A673 (cell line): ENCODE results near the gene TESK2. TPM values are rescaled to one million over a fixed set of nuclear protein-coding genes. Genes with fewer than 3 reads are reported as not detected.

Experiments
- BruUV-seq: library from RNA; stranded (reverse); fragments of 400-500 nt; replicated peaks from 2 replicates; lab custom pipeline; 2021; lab: Mats Ljungman, UMichigan
- CTCF ChIA-PET: fragments of 300-600 bp; sonication (Branson Sonifier 250); formaldehyde crosslinking; loops from one replicate; lab custom pipeline; 2022; ENCODE audit warnings: antibody characterized with exemption; lab: Charles Lee
- POLR2A ChIA-PET: fragments of 300-600 bp; sonication (Branson Sonifier 250); formaldehyde crosslinking; loops from one replicate; lab custom pipeline; 2022; ENCODE audit warnings: antibody characterized with exemption; ENCODE audit not compliant: low non-redundant PET; lab: Charles Lee
- DNase-seq: peaks from one replicate; pipeline ENCODE4 v3.0.0-alpha.2; 2015; ENCODE audit warnings: low spot score
- H3K27ac ChIP-seq: fragments of 200-600 bp; sonication (generic); 2 replicates; pipeline ENCODE4 v1.5.1; 2016; ENCODE audit warnings: mixed run types, low read depth, mild to moderate bottlenecking, mixed read lengths, antibody characterized with exemption, low read length; ENCODE audit not compliant: poor library complexity, severe bottlenecking
- H3K27me3 ChIP-seq: fragments of 200-600 bp; sonication (generic); replicated peaks from 2 replicates; pipeline ENCODE4 v1.6.1; 2017; ENCODE audit warnings: mixed run types, low read depth, mild to moderate bottlenecking, mixed read lengths, antibody characterized with exemption, low read length; ENCODE audit not compliant: insufficient read depth, poor library complexity
- H3K36me3 ChIP-seq: fragments of 200-600 bp; sonication (generic); 2 replicates; pipeline ENCODE4 v1.6.1; 2016; ENCODE audit warnings: mixed run types, mild to moderate bottlenecking, mixed read lengths, antibody characterized with exemption, low read length; ENCODE audit not compliant: insufficient read depth, poor library complexity, severe bottlenecking
- H3K4me1 ChIP-seq: fragments of 200-600 bp; sonication (generic); 2 replicates; pipeline ENCODE4 v1.6.1; 2017; ENCODE audit warnings: mixed run types, mild to moderate bottlenecking, mixed read lengths, antibody characterized with exemption, low read length; ENCODE audit not compliant: insufficient read depth, poor library complexity, severe bottlenecking
- H3K4me3 ChIP-seq: fragments of 200-600 bp; sonication (generic); 2 replicates; pipeline ENCODE4 v1.5.1; 2016; ENCODE audit warnings: low read depth, mixed run types, mild to moderate bottlenecking, mixed read lengths, low read length; ENCODE audit not compliant: poor library complexity, severe bottlenecking
- H3K9me3 ChIP-seq: fragments of 200-600 bp; sonication (generic); 2 replicates; pipeline ENCODE4 v1.6.1; 2016; ENCODE audit warnings: mixed run types, low read depth, mild to moderate bottlenecking, mixed read lengths, antibody characterized with exemption, low read length; ENCODE audit not compliant: poor library complexity, severe bottlenecking
- EZH2 ChIP-seq: fragments of 200-600 bp; sonication (generic); IDR thresholded peaks from 2 replicates; pipeline ENCODE4 v1.6.1; 2017; ENCODE audit warnings: borderline replicate concordance, low read depth, mild to moderate bottlenecking, mixed read lengths, antibody characterized with exemption, low read length; ENCODE audit not compliant: poor library complexity, severe bottlenecking
- intact Hi-C: fragments of 100-400 bp; cut with micrococcal nuclease; formaldehyde crosslinking; loops from one replicate; pipeline ENCODE4 v1.10.0; 2022; ENCODE audit not compliant: unreplicated experiment
- total RNA-seq: library from RNA; stranded (reverse); gene quantifications from 2 replicates; pipeline ENCODE4 v1.2.3, GENCODE V29; 2021
- TF ChIP-seq, protein P1 (sequence below): fragments of 300-800, 200-600 bp; sonication (generic); conservative IDR thresholded peaks from 2 replicates; pipeline ENCODE4 v1.5.1; 2017; ENCODE audit warnings: low read depth, mild to moderate bottlenecking, antibody characterized with exemption, low read length, moderate library complexity, mixed read lengths

TESK2 gene
- total RNA-seq, 1 experiment from 2014 or later = 0.75 TPM

DNA sequence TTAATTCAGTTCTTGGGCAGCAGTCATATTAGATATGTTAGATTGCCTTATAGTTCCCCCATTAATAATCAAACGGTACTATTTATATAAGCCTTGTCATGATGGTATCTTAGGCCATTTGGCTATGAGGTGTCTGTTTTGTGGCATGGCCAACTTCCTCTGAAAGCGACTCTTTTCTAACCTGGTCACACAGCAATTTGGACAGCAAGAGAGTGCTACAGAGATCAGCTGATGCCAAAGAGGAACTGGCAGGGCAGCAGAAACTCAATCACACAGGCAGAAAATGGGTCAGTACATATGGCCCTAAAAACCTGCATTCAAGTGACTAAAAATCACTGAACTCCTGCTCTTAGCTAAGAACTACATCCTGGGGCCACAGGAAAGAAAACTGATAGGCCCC is 137.3 kb downstream of the TESK2 start:
- intact Hi-C loops = loop anchor here (10.0 kb wide), 1 partner anchor 531 kb away; no protein-coding TSS in a partner anchor
- ChIA-PET POLR2A (no interaction called here), CTCF (no interaction called here)
- Histone ChIP-seq H3K36me3 (no peaks in the 10 kb centered on the region), H3K27me3 (no peaks in the 10 kb centered on the region), H3K27ac (no peak overlapping the region), H3K9me3 (no peaks in the 10 kb centered on the region), H3K4me3 (no peak overlapping the region), H3K4me1 (no peaks in the 10 kb centered on the region)
- no peak for TF ChIP-seq EZH2
- TF ChIP-seq, protein P1, sequence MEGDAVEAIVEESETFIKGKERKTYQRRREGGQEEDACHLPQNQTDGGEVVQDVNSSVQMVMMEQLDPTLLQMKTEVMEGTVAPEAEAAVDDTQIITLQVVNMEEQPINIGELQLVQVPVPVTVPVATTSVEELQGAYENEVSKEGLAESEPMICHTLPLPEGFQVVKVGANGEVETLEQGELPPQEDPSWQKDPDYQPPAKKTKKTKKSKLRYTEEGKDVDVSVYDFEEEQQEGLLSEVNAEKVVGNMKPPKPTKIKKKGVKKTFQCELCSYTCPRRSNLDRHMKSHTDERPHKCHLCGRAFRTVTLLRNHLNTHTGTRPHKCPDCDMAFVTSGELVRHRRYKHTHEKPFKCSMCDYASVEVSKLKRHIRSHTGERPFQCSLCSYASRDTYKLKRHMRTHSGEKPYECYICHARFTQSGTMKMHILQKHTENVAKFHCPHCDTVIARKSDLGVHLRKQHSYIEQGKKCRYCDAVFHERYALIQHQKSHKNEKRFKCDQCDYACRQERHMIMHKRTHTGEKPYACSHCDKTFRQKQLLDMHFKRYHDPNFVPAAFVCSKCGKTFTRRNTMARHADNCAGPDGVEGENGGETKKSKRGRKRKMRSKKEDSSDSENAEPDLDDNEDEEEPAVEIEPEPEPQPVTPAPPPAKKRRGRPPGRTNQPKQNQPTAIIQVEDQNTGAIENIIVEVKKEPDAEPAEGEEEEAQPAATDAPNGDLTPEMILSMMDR = no peak
- BruUV-seq = no TSS peak
- no peak for DNase-seq

DNA sequence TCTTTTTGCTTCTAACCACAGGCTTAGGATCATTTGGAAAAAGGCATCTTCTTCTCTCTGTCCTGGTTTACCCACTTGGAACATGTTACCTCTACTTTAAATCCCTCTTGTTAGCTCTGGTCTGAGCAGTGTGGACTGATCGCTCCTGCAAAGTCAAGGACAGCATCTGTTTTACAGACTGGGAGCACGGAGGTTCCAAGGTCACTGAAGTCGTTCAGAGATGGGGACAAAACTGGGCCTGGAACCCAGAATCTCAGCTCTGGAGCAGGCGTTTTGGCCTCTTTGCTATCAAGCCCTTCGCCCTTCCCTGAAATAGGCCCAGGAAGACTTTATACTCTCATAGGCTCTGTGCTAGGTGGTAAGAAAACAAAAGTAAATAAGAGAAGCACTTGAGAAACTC is 139.5 kb downstream of the TESK2 start:
- TF ChIP-seq, protein P1 = no peak
- TF ChIP-seq EZH2 = no peak

GRCh38 chr1:45348966-45349677 is 141.8 kb downstream of the TESK2 start:
- TF ChIP-seq, protein P1 = no peak
- no peak for TF ChIP-seq EZH2
- POLR2A ChIA-PET = no interaction called here
- Histone ChIP-seq H3K4me1 (no peaks in the 10 kb centered on the region), H3K36me3 (peaks cover 5% of the 10 kb centered on the region), H3K9me3 (no peaks in the 10 kb centered on the region), H3K27me3 (no peaks in the 10 kb centered on the region), H3K4me3 (no peak overlapping the region), H3K27ac (no peak overlapping the region)
- CTCF ChIA-PET = no interaction called here
- no peak for DNase-seq
- no TSS peak for BruUV-seq
- intact Hi-C loops = no loop called here

More for the DNA sequence above, 139.5 kb downstream of the TESK2 start:
- H3K4me3 ChIP-seq = no peak overlapping the region
- H3K9me3 ChIP-seq = no peaks in the 10 kb centered on the region
- H3K36me3 ChIP-seq = no peaks in the 10 kb centered on the region
- no peaks in the 10 kb centered on the region for H3K27me3 ChIP-seq
- intact Hi-C loops = loop anchor here (10.0 kb wide), 1 partner anchor 533 kb away; no protein-coding TSS in a partner anchor
- H3K27ac ChIP-seq = no peak overlapping the region
- no peaks in the 10 kb centered on the region for H3K4me1 ChIP-seq
- ChIA-PET CTCF (no interaction called here), POLR2A (no interaction called here)
- no TSS peak for BruUV-seq
- no peak for DNase-seq
